H1 (cell line): ENCODE results near the gene HOXD4.

Source experiments
- BCL11A ChIP-seq, 2 experiments: IDR thresholded peaks; one replicate each; pipeline ENCODE4 v1.6.1; 2011; ENCODE audit warnings: low read depth in 2 of 2, low read length in 2 of 2, mild to moderate bottlenecking in 2 of 2
- CTCF ChIP-seq, 3 experiments: IDR thresholded peaks; 1 replicate in 2 of 3; 2 replicates in 1 of 3; pipeline versions ENCODE4 v1.5.1 to v1.6.1; 2011; ENCODE audit warnings: low read length in 3 of 3, mild to moderate bottlenecking in 3 of 3, inconsistent platforms in 2 of 3, low read depth in 1 of 3, moderate library complexity in 1 of 3; ENCODE audit not compliant: insufficient read depth in 1 of 3; ENCODE audit errors: control extremely low read depth in 1 of 3
- RFX5 ChIP-seq: IDR thresholded peaks from 2 replicates; pipeline ENCODE4 v1.6.1; 2011; ENCODE audit warnings: low read depth, low read length, improper control_type of control experiment, borderline replicate concordance
- SIN3A ChIP-seq, 2 experiments: IDR thresholded peaks in 1 of 2; conservative IDR thresholded peaks in 1 of 2; 2 replicates each; pipeline ENCODE4 v1.6.1; 2011 to 2012; ENCODE audit warnings: low read length in 2 of 2, improper control_type of control experiment in 1 of 2, low read depth in 1 of 2, mild to moderate bottlenecking in 1 of 2
- TF ChIP-seq, protein P1 (sequence below): IDR thresholded peaks from 2 replicates; pipeline ENCODE4 v1.6.1; 2012; ENCODE audit warnings: inconsistent platforms

DNA sequence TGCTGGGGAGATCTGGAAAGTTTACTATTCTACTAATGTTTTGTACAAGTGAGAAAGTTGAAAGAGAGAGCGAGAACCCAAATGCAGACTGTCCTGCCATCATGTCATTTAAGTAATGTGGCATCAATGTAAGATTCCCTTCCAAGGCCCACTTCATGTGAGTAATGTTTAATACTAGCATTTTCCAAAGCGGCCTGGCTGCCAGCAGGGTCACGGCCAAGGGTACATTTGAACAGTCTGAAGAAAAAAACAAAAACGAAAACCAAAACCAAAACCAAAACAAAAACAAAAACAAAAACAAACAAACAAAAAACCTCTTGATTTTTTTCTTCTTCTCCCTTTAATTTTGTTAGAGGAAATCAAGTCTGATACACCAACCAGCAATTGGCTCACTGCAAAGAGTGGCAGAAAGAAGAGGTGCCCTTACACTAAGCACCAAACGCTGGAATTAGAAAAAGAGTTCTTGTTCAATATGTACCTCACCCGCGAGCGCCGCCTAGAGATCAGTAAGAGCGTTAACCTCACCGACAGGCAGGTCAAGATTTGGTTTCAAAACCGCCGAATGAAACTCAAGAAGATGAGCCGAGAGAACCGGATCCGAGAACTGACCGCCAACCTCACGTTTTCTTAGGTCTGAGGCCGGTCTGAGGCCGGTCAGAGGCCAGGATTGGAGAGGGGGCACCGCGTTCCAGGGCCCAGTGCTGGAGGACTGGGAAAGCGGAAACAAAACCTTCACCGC is 32.6 kb upstream of the HOXD4 start:
- TF ChIP-seq SIN3A (conservative IDR thresholded peaks at IDR 0.05 in 1 of 2, IDR thresholded peaks at IDR 0.05 in 1 of 2; ENCODE audit: low read depth in 1 of 2, low read length in 2 of 2) (no peak), CTCF (IDR thresholded peaks at IDR 0.05; ENCODE audit: control extremely low read depth in 1 of 3, insufficient read depth in 1 of 3, low read depth in 1 of 3, low read length in 3 of 3) (peak; percentile 56 to 67 (median 64)), BCL11A (IDR thresholded peaks at IDR 0.05; ENCODE audit: low read depth in 2 of 2, low read length in 2 of 2) (no peak), RFX5 (no peak)
- TF ChIP-seq, protein P1, sequence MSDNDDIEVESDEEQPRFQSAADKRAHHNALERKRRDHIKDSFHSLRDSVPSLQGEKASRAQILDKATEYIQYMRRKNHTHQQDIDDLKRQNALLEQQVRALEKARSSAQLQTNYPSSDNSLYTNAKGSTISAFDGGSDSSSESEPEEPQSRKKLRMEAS, result no peak
